Measurements from ENCODE around the gene ULK3. TPM values are rescaled to one million over a fixed set of nuclear protein-coding genes. Genes with fewer than 3 reads are reported as not detected.

Gene ULK3, protein sequence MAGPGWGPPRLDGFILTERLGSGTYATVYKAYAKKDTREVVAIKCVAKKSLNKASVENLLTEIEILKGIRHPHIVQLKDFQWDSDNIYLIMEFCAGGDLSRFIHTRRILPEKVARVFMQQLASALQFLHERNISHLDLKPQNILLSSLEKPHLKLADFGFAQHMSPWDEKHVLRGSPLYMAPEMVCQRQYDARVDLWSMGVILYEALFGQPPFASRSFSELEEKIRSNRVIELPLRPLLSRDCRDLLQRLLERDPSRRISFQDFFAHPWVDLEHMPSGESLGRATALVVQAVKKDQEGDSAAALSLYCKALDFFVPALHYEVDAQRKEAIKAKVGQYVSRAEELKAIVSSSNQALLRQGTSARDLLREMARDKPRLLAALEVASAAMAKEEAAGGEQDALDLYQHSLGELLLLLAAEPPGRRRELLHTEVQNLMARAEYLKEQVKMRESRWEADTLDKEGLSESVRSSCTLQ
- polyA plus RNA-seq (2013, experiment 1 of 2): 13.7 TPM
- 13.9 TPM for polyA plus RNA-seq (2013, experiment 2 of 2)

- Histone ChIP-seq H3K23ac (ENCODE audit: low read length) (peak within 1 kb of the TSS; percentile 45), H2BK5ac (ENCODE audit: low read length) (peak within 1 kb of the TSS; percentile 76), H3K18ac (ENCODE audit: low read length) (peak within 1 kb of the TSS; percentile 75), H3K4me3 (ENCODE audit: low read length) (peak within 1 kb of the TSS; percentile 74), H2BK15ac (replicated peaks; ENCODE audit: low read depth) (no peak within 1 kb of the TSS), H4K5ac (ENCODE audit: low read length) (no peak within 1 kb of the TSS), H3K36me3 (ENCODE audit: control insufficient read depth, insufficient read depth, low read length) (no peaks in the 10 kb centered on the region), H4K8ac (ENCODE audit: low read depth, low read length) (peak within 1 kb of the TSS; percentile 39), H3K79me2 (ENCODE audit: control insufficient read depth, insufficient read depth, low read length) (no peaks in the 10 kb centered on the region), H2AK5ac (ENCODE audit: low read length) (no peak within 1 kb of the TSS), H3K4me2 (ENCODE audit: low read length) (peak within 1 kb of the TSS; percentile 91), H3K27ac (ENCODE audit: low read depth, low read length) (peak within 1 kb of the TSS; percentile 75), H3K27me3 (ENCODE audit: insufficient read depth, low read length, poor library complexity) (no peaks in the 10 kb centered on the region), H3K9ac (ENCODE audit: low read length) (peak within 1 kb of the TSS; percentile 91), H3K4me1 (ENCODE audit: control insufficient read depth, low read depth, low read length) (peaks cover 3% of the 10 kb centered on the region), H3K56ac (ENCODE audit: low read length) (peak within 1 kb of the TSS; percentile 98), H3K4ac (ENCODE audit: low read depth, low read length) (peak within 1 kb of the TSS; percentile 79), H2BK120ac (ENCODE audit: low read depth, low read length) (no peak within 1 kb of the TSS), H3K79me1 (ENCODE audit: low read length) (no peaks in the 10 kb centered on the region)
- DNase-seq: peak; percentile 97
- WGBS (ENCODE audit: extremely low coverage, insufficient coverage, low lambda C conversion rate): no CpG with 5 or more reads among the region's 84 CpGs
These were observed at the start of gene ULK3 for GRCh38 chr15:74842581-74843444. Gene ULK3, minus strand, starts transcription at chr15:74843156. Its CDS starts 51 bp downstream, at chr15:74843105.

DNA sequence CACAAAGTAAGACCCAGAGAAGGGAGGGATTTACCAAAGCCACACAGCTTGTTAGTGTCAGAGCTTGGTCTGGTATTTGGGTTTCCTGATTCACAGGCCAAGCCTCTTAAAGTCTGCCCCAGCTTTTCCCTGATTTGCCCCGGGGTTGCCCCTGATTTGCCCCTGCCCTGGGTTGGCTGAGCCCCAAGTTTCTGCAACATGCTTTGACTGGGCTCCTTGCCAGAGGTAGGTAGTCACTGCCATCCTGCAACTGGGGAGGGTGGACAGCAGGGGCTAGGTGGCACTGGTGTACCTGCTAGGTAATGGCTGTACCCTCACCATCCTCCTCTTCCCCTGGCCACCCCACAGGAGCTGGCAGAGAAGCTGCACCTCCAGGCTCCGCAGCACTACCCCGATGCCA lies 49.4 kb upstream of the ULK3 start:
- no peak overlapping the region for H4K5ac ChIP-seq (ENCODE audit: low read length)
- H2BK15ac ChIP-seq (replicated peaks; ENCODE audit: low read depth): no peak overlapping the region
- no peak overlapping the region for H2AK5ac ChIP-seq (ENCODE audit: low read length)
- no peaks in the 10 kb centered on the region for H3K79me2 ChIP-seq (ENCODE audit: control insufficient read depth, insufficient read depth, low read length)
- no peak overlapping the region for H3K4me3 ChIP-seq (ENCODE audit: low read length)
- no peak overlapping the region for H3K18ac ChIP-seq (ENCODE audit: low read length)
- no peaks in the 10 kb centered on the region for H3K27me3 ChIP-seq (ENCODE audit: insufficient read depth, low read length, poor library complexity)
- no peak overlapping the region for H3K23ac ChIP-seq (ENCODE audit: low read length)
- H3K4ac ChIP-seq (ENCODE audit: low read depth, low read length): no peak overlapping the region
- H4K8ac ChIP-seq (ENCODE audit: low read depth, low read length): no peak overlapping the region
- H3K56ac ChIP-seq (ENCODE audit: low read length): no peak overlapping the region
- no peak for DNase-seq
- peaks cover 2% of the 10 kb centered on the region for H3K36me3 ChIP-seq (ENCODE audit: control insufficient read depth, insufficient read depth, low read length)
- WGBS (ENCODE audit: extremely low coverage, insufficient coverage, low lambda C conversion rate): no CpG with 5 or more reads among the region's 3 CpGs
- no peak overlapping the region for H3K9ac ChIP-seq (ENCODE audit: low read length)
- no peak overlapping the region for H2BK5ac ChIP-seq (ENCODE audit: low read length)
- no peak overlapping the region for H3K27ac ChIP-seq (ENCODE audit: low read depth, low read length)
- no peak overlapping the region for H2BK120ac ChIP-seq (ENCODE audit: low read depth, low read length)
- H3K4me1 ChIP-seq (ENCODE audit: control insufficient read depth, low read depth, low read length): peaks cover 5% of the 10 kb centered on the region
- no peaks in the 10 kb centered on the region for H3K79me1 ChIP-seq (ENCODE audit: low read length)
- no peak overlapping the region for H3K4me2 ChIP-seq (ENCODE audit: low read length)

- H3K27me3 ChIP-seq (ENCODE audit: insufficient read depth, low read length, poor library complexity): no peaks in the 10 kb centered on the region
- H3K36me3 ChIP-seq (ENCODE audit: control insufficient read depth, insufficient read depth, low read length): peaks cover 2% of the 10 kb centered on the region
- DNase-seq: no peak
- no peak overlapping the region for H3K27ac ChIP-seq (ENCODE audit: low read depth, low read length)
- H3K23ac ChIP-seq (ENCODE audit: low read length): no peak overlapping the region
- no peak overlapping the region for H2BK120ac ChIP-seq (ENCODE audit: low read depth, low read length)
- no peak overlapping the region for H3K4me3 ChIP-seq (ENCODE audit: low read length)
- H2BK15ac ChIP-seq (replicated peaks; ENCODE audit: low read depth): no peak overlapping the region
- peaks cover 5% of the 10 kb centered on the region for H3K4me1 ChIP-seq (ENCODE audit: control insufficient read depth, low read depth, low read length)
- H2AK5ac ChIP-seq (ENCODE audit: low read length): no peak overlapping the region
- H3K9ac ChIP-seq (ENCODE audit: low read length): no peak overlapping the region
- WGBS (ENCODE audit: extremely low coverage, insufficient coverage, low lambda C conversion rate): no CpG with 5 or more reads among the region's 3 CpGs
- no peak overlapping the region for H2BK5ac ChIP-seq (ENCODE audit: low read length)
- no peak overlapping the region for H3K4ac ChIP-seq (ENCODE audit: low read depth, low read length)
- no peaks in the 10 kb centered on the region for H3K79me2 ChIP-seq (ENCODE audit: control insufficient read depth, insufficient read depth, low read length)
- no peak overlapping the region for H3K18ac ChIP-seq (ENCODE audit: low read length)
- H3K79me1 ChIP-seq (ENCODE audit: low read length): no peaks in the 10 kb centered on the region
- H4K8ac ChIP-seq (ENCODE audit: low read depth, low read length): no peak overlapping the region
- H3K4me2 ChIP-seq (ENCODE audit: low read length): no peak overlapping the region
- no peak overlapping the region for H4K5ac ChIP-seq (ENCODE audit: low read length)
- no peak overlapping the region for H3K56ac ChIP-seq (ENCODE audit: low read length)
These were observed 48.5 kb upstream of the ULK3 start for GRCh38 chr15:74891469-74891868.

DNA sequence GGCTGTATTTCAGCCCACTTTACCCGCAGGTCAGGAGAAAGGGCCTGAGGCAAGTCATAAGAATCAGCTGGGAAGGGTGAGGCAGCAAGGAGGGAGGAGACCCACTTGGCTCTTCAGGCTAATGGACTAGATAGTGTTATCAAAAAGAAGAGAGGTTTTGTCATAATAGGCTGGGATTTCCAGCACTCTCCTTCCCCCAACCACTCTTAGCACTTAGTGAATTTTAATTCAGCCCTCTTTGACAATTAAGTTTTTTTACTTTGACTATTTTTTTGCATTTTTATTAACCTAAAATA lies 47.7 kb upstream of the ULK3 start:
- H3K79me1 ChIP-seq (ENCODE audit: low read length): no peaks in the 10 kb centered on the region
- peak overlapping the region; percentile 94 for H3K4me2 ChIP-seq (ENCODE audit: low read length)
- H3K27me3 ChIP-seq (ENCODE audit: insufficient read depth, low read length, poor library complexity): no peaks in the 10 kb centered on the region
- H3K4ac ChIP-seq (ENCODE audit: low read depth, low read length): no peak overlapping the region
- H2AK5ac ChIP-seq (ENCODE audit: low read length): no peak overlapping the region
- no CpG with 5 or more reads among the region's 1 CpG for WGBS (ENCODE audit: extremely low coverage, insufficient coverage, low lambda C conversion rate)
- H3K9ac ChIP-seq (ENCODE audit: low read length): peak overlapping the region; percentile 94
- no peak overlapping the region for H2BK15ac ChIP-seq (replicated peaks; ENCODE audit: low read depth)
- H3K27ac ChIP-seq (ENCODE audit: low read depth, low read length): no peak overlapping the region
- H2BK5ac ChIP-seq (ENCODE audit: low read length): no peak overlapping the region
- peak overlapping the region; percentile 98 for H3K56ac ChIP-seq (ENCODE audit: low read length)
- H3K23ac ChIP-seq (ENCODE audit: low read length): no peak overlapping the region
- peak overlapping the region; percentile 92 for H3K4me3 ChIP-seq (ENCODE audit: low read length)
- H3K18ac ChIP-seq (ENCODE audit: low read length): no peak overlapping the region
- no peak overlapping the region for H4K8ac ChIP-seq (ENCODE audit: low read depth, low read length)
- peak; percentile 40 for DNase-seq
- H3K36me3 ChIP-seq (ENCODE audit: control insufficient read depth, insufficient read depth, low read length): peaks cover 2% of the 10 kb centered on the region
- H3K4me1 ChIP-seq (ENCODE audit: control insufficient read depth, low read depth, low read length): peaks cover 5% of the 10 kb centered on the region
- no peak overlapping the region for H4K5ac ChIP-seq (ENCODE audit: low read length)
- H3K79me2 ChIP-seq (ENCODE audit: control insufficient read depth, insufficient read depth, low read length): no peaks in the 10 kb centered on the region
- no peak overlapping the region for H2BK120ac ChIP-seq (ENCODE audit: low read depth, low read length)

DNA sequence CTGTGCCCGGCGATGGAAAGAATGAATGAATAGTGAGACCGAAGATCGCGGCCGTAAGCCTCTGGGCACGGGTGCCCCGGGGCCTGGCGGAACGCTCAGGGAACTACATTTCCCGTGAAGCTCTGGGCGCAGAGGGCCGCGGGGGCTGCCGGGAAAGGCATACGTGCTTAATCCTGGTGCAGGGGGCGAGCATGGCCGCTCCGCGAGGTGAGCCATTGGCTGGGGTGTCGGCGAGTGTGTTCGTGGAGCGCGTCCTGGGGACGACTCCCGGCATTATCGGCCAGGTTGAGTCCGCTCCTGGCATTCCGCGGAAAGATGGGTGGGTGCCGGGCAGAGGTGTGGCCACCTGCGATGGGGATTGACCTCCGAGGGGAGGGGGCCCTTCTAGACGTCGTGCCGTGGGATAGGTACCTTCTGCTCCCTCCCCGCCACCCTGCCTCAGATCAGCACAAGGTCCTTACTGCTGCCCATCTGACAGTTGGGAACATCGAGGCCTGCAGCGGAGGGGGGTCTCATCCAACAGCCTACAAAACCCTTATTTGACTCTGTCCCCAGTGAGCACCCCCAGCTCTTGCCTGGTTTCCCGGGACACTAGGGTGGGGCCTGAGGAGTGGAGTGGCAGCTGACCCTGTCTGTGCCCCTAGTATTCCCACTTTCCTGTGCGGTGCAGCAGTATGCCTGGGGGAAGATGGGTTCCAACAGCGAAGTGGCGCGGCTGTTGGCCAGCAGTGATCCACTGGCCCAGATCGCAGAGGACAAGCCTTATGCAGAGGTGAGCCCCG lies 47.1 kb upstream of the ULK3 start, which contains the start of gene MPI:
MPI (plus strand) TSS at position 160 of the 782 bp plus-strand sequence; CDS start at position 192, 32 bp downstream.
- no peak within 1 kb of the TSS for H2BK120ac ChIP-seq (ENCODE audit: low read depth, low read length)
- no peak within 1 kb of the TSS for H2BK15ac ChIP-seq (replicated peaks; ENCODE audit: low read depth)
- H3K27ac ChIP-seq (ENCODE audit: low read depth, low read length): no peak within 1 kb of the TSS
- peaks cover 2% of the 10 kb centered on the region for H3K36me3 ChIP-seq (ENCODE audit: control insufficient read depth, insufficient read depth, low read length)
- H3K4me1 ChIP-seq (ENCODE audit: control insufficient read depth, low read depth, low read length): peaks cover 5% of the 10 kb centered on the region
- H3K79me2 ChIP-seq (ENCODE audit: control insufficient read depth, insufficient read depth, low read length): no peaks in the 10 kb centered on the region
- peak within 1 kb of the TSS; percentile 56 for H2AK5ac ChIP-seq (ENCODE audit: low read length)
- H4K8ac ChIP-seq (ENCODE audit: low read depth, low read length): no peak within 1 kb of the TSS
- H2BK5ac ChIP-seq (ENCODE audit: low read length): peak within 1 kb of the TSS; percentile 54
- H3K4me2 ChIP-seq (ENCODE audit: low read length): peak within 1 kb of the TSS; percentile 94
- DNase-seq: peak; percentile 91
- peak within 1 kb of the TSS; percentile 46 for H3K4ac ChIP-seq (ENCODE audit: low read depth, low read length)
- no peaks in the 10 kb centered on the region for H3K27me3 ChIP-seq (ENCODE audit: insufficient read depth, low read length, poor library complexity)
- peak within 1 kb of the TSS; percentile 98 for H3K56ac ChIP-seq (ENCODE audit: low read length)
- WGBS (ENCODE audit: extremely low coverage, insufficient coverage, low lambda C conversion rate): no CpG with 5 or more reads among the region's 47 CpGs
- peak within 1 kb of the TSS; percentile 94 for H3K9ac ChIP-seq (ENCODE audit: low read length)
- H4K5ac ChIP-seq (ENCODE audit: low read length): no peak within 1 kb of the TSS
- peak within 1 kb of the TSS; percentile 92 for H3K4me3 ChIP-seq (ENCODE audit: low read length)
- no peaks in the 10 kb centered on the region for H3K79me1 ChIP-seq (ENCODE audit: low read length)
- H3K18ac ChIP-seq (ENCODE audit: low read length): peak within 1 kb of the TSS; percentile 43
- peak within 1 kb of the TSS; percentile 59 for H3K23ac ChIP-seq (ENCODE audit: low read length)

All from mesendoderm (in vitro differentiated cells).